Natural killer cell treated with Interleukin-12 subunit alpha and Interleukin-12 subunit beta and Interleukin-15 and Interleukin-18, amount 100 ng/mL, for 72 hours (primary cell): ENCODE results near the gene UMPS. TPM values are rescaled to one million over a fixed set of nuclear protein-coding genes. Genes with fewer than 3 reads are reported as not detected.
"Not testable (repeated sequence)": the region's sequence is repeated elsewhere in the genome, so short reads cannot be mapped to it uniquely, and the experiment has no call there.

ENCODE experiments used
- ATAC-seq, 2 donors: fragments of 150-1000 bp; cut with Tn5 transposase in 1 of 2; sonication (Bioruptor Pico), chemical (Tn5 transposase) in 1 of 2; 2 replicates each; pipeline ENCODE4 v1.10.0; 2021
- DNase-seq: peaks from one replicate; pipeline ENCODE4 v3.0.0; 2022; ENCODE audit warnings: low spot score
- H3K27ac Mint-ChIP-seq, 2 donors: 1 replicate in 1 of 2; 2 replicates in 1 of 2; pipeline ENCODE4 v1.8.0; 2022; ENCODE audit warnings: mixed read lengths in 2 of 2, mild to moderate bottlenecking in 1 of 2, moderate library complexity in 1 of 2
- H3K27me3 Mint-ChIP-seq, 2 donors: 1 replicate in 1 of 2; 2 replicates in 1 of 2; pipeline ENCODE4 v1.8.0; 2022; ENCODE audit warnings: mixed read lengths in 2 of 2
- H3K36me3 Mint-ChIP-seq: one replicate; pipeline ENCODE4 v1.8.0; 2022; ENCODE audit warnings: mixed read lengths
- H3K4me1 Mint-ChIP-seq, 2 donors: 1 replicate in 1 of 2; 2 replicates in 1 of 2; pipeline ENCODE4 v1.8.0; 2022; ENCODE audit warnings: low read depth in 2 of 2, mixed read lengths in 2 of 2, mild to moderate bottlenecking in 1 of 2
- H3K4me3 Mint-ChIP-seq: one replicate; pipeline ENCODE4 v1.8.0; 2022; ENCODE audit warnings: mixed read lengths
- H3K9me3 Mint-ChIP-seq: 2 replicates; pipeline ENCODE4 v1.8.0; 2022; ENCODE audit warnings: mixed read lengths
- total RNA-seq, 2 donors: library from RNA; stranded (reverse); gene quantifications; one replicate each; pipeline ENCODE4 v1.2.3, GENCODE V29; 2022

UMPS gene
- total RNA-seq, 2 donors from 2014 or later: 42.0 to 56.7 TPM

DNA sequence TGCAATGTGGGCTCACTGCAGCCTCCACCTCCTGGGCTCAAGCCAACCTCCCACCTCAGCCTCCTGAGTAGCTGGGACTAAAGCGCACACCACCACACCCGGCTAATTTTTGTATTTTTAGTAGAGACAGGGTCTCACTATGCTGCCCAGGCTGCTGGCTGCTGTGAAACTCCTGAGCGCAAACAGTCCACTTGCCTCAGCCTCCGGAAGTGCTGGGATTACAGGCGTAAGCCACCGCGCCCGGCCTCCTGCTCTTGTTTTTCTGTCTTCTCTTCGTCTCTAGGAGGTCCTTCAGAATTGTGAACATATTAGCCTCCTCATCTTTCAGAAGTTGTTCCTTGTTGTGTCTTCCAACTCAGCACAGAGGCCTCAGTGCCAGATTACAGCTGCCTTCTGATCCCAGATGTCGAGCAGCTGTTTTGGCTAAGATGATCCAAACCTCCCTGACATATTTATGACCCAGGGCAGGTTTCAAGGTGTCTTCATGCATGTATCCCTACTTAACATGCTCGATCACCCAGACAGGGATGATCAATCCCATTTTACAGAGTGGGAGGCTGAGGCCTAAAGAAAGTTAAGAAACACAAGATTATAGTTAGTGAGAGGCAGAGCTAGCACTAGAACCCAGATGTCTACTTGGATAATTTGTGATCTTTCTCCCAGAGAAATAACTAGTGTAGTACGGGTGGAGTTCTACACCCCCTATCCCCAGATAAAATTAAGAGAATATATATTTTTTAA is 32.1 kb upstream of the UMPS start:
- H3K27ac Mint-ChIP-seq: no peak overlapping the region
- H3K27me3 Mint-ChIP-seq: peaks cover 23 to 29% of the 10 kb centered on the region in 2 donors
- DNase-seq (no peak), ATAC-seq (no peak)
- H3K9me3 Mint-ChIP-seq: no peaks in the 10 kb centered on the region
- no peak overlapping the region for H3K4me3 Mint-ChIP-seq
- no peaks in the 10 kb centered on the region for H3K4me1 Mint-ChIP-seq
- H3K36me3 Mint-ChIP-seq: no peaks in the 10 kb centered on the region

DNA sequence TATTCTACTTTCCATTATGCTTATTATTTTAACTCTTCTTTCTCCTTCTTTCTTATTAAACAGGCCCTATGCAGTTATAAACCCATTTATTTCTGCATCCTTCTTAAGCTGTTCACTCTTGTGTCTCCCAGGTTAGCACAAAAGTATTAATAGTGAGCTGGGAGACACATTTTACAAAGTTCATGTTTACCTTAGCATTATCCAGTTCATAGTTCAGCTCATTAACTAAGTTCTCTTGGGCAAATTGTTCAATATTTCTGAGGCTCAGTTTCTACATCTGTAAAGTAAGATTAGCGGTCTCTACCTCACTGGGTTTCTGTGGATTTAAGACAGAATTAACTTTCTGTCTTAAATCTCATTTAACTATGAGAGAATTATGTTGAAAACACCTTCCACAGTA is 31.2 kb upstream of the UMPS start:
- DNase-seq: no peak
- Mint-ChIP-seq H3K4me1 (no peaks in the 10 kb centered on the region), H3K4me3 (no peak overlapping the region), H3K9me3 (no peaks in the 10 kb centered on the region), H3K27me3 (peaks cover 23 to 34% of the 10 kb centered on the region in 2 donors), H3K36me3 (no peaks in the 10 kb centered on the region), H3K27ac (no peak overlapping the region)
- no peak for ATAC-seq

DNA sequence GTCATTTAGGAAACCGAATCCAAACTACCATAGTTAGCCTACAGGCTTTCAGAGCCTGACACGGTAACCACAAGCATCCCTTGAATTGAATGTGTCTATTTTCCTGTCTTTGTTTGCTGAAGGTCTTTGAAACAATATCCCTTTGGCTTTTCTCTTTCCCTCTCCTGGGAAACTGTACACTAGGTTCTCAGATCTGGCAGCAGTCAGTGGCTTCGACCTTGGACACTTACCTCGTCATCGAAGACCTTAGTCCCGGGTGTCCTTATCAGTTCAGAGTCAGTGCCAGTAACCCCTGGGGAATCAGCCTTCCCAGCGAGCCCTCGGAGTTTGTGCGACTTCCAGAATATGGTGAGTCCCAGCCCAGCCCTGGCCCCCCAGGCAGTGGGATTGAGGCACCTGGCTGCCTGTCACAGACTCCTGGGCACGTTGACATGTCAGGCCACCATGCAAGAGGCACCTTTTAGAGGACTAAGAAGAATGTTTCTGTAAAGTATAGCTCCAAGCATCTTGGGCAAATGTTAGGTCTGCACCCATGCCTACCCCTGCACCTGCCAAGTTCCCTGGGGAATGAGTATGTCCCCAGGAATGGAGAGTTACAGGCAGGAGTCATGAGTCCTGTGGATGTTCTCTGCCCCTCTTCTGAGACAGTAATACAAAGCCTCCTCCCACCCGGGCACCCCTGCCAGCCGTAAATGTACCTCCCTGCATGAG is 30.4 kb upstream of the UMPS start:
- ATAC-seq: no peak
- H3K4me1 Mint-ChIP-seq: no peaks in the 10 kb centered on the region

DNA sequence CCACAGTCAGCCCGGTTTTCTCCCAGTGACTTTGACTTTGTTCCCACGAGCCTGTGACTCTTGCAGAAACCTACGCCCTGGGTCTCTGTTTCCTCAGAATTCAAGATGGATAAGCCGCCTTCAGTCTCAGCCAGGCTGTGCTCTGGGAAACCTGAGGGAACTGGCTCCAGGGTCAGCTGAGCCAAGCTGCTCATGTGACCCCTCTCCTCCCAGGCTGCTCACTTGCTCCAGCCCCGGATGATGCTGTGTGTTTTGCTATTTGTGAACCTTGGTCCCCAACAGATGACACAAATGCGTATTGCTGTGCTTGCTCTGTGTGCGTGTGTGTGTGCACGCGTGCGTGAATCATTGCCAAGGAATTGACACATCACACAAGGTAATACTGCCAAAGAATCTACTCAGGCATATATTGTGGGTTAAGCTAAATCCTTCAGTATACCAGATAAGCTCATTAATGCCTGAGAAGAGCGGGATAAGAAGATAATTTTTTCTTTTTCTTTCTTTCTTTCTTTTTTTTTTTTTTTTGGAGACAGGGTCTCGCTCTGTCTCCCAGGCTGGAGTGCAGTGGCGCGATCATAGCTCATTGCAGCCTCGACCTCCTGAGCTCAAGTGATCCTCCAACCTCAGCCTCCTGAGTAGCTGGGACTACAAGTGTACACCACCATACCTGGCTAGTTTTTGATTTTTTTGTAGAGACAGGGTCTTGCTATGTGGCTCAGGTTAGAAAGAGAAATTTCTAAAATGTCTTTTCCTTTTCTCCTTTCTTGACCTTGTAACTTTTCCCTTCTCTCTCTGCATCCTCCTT is 29.2 kb upstream of the UMPS start:
- H3K27ac Mint-ChIP-seq: no peak overlapping the region
- H3K4me1 Mint-ChIP-seq: no peaks in the 10 kb centered on the region
- peaks cover 22 to 34% of the 10 kb centered on the region in 2 donors for H3K27me3 Mint-ChIP-seq
- DNase-seq (no peak), ATAC-seq (no peak)
- no peaks in the 10 kb centered on the region for H3K36me3 Mint-ChIP-seq
- no peak overlapping the region for H3K4me3 Mint-ChIP-seq
- H3K9me3 Mint-ChIP-seq: no peaks in the 10 kb centered on the region

More for the DNA sequence above, 30.4 kb upstream of the UMPS start:
- Mint-ChIP-seq H3K9me3 (no peaks in the 10 kb centered on the region), H3K27ac (no peak overlapping the region), H3K4me3 (no peak overlapping the region), H3K27me3 (peaks cover 23 to 34% of the 10 kb centered on the region in 2 donors), H3K36me3 (no peaks in the 10 kb centered on the region)
- DNase-seq: no peak

DNA sequence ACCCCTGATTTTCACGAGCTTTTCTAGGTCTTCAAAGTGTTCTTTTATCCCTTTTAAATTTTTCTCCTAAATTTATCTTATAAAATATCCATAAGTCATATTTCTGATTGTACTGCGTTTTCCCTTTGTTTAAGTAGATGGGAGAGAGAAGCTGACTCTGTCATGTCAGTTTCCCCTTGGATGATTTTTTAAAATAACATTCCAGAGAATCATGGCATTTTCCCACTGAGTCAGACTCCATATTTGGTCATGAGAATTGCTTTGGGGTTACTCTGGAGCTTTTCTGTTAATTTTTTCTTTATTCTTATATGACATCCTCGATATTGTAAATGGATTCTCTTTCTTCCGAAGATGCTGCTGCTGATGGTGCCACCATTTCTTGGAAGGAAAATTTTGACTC is 28.6 kb upstream of the UMPS start:
- peaks cover 22 to 31% of the 10 kb centered on the region in 2 donors for H3K27me3 Mint-ChIP-seq
- H3K4me1 Mint-ChIP-seq: no peaks in the 10 kb centered on the region
- no peak for ATAC-seq
- H3K9me3 Mint-ChIP-seq: no peaks in the 10 kb centered on the region
- no peaks in the 10 kb centered on the region for H3K36me3 Mint-ChIP-seq
- no peak overlapping the region for H3K4me3 Mint-ChIP-seq
- no peak overlapping the region for H3K27ac Mint-ChIP-seq
- no peak for DNase-seq

DNA sequence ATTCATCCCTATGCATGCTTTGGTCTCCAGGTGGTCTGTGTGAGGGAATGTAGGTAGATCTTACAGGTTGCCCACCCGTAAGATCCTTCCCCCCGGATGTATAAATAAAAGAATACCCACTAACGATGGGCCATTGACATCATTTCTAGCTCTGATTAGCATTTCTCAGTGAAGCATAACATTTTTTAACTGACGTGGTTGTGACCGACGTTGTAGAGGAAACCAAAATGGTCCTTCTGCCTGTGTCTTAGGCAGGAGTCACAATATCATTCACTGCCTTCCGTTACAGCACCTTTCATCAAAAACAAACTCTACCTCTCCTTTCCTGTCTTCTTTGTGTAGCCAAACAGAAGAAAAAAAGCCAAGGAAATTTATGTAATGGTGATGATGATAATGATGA is 27.3 kb upstream of the UMPS start:
- ATAC-seq: no peak
- Mint-ChIP-seq H3K4me3 (no peak overlapping the region), H3K36me3 (no peaks in the 10 kb centered on the region), H3K27ac (no peak overlapping the region), H3K4me1 (no peaks in the 10 kb centered on the region), H3K9me3 (no peaks in the 10 kb centered on the region), H3K27me3 (peaks cover 25 to 40% of the 10 kb centered on the region in 2 donors)
- DNase-seq: no peak

DNA sequence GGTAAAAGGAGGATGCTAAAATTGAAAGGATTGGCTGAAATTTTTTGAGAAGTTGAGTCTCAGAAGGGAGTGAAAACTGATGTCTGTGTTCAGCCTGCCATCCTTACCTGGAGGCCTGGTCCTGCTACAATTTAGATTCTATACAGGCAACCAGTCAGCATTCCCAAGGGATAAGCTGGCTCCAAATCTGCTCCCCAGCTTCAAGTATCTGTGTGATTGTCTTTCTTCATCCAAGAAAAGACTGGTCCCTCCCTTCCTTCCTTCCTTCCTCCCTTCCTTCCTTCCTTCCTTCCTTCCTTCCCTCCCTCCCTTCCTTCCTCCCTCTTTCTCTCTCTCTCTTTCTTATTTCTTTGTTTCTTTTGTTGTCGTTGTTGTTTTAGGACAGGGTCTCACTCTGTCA is 24.7 kb upstream of the UMPS start:
- Mint-ChIP-seq H3K27ac (no peak overlapping the region), H3K36me3 (no peaks in the 10 kb centered on the region), H3K4me1 (no peaks in the 10 kb centered on the region), H3K4me3 (no peak overlapping the region), H3K9me3 (no peaks in the 10 kb centered on the region), H3K27me3 (peaks cover 36 to 54% of the 10 kb centered on the region in 2 donors)
- ATAC-seq (no peak), DNase-seq (no peak)

DNA sequence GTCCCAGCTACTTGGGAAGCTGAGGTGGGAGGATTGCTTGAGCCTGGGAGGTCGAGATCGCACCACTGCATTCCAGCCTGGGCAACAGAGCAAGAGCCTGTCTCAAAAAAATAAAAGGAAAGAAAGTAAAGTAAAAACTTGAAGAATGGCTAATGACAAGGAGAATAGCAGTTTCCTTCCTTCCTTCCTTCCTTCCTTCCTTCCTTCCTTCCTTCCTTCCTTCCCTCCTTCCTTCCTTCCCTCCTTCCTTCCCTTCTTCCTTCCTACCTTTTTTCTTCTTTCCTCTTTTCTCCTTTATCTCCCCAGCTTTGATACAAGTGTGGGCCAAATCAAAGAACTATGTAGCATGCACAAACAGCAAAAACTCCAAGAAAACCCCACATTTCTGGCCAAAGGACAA is 23.0 kb upstream of the UMPS start:
- H3K27ac Mint-ChIP-seq, H3K4me1 Mint-ChIP-seq, H3K36me3 Mint-ChIP-seq, H3K9me3 Mint-ChIP-seq, H3K4me3 Mint-ChIP-seq, ATAC-seq, DNase-seq: not testable (repeated sequence)
- peaks cover 39 to 55% of the 10 kb centered on the region in 2 donors for H3K27me3 Mint-ChIP-seq

DNA sequence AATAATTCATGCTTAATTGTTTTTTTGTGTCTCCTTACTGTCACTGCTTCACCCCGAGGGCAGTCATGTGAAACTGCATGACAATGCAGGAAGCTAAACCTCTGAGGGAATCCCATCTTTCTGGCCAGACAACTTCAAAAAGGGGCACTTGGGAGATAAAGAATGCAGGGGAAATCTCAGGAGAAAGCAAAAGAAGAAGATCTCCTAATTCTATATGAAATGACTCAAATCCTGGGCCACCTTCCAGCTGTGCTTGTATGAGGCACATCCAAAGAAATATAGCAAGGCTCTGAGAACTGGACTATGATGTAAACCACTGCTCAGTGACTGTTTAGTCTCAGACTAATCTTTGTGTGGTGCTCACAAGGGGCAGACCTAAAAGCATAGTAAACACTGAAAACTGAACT is 22.6 kb upstream of the UMPS start:
- no peak for ATAC-seq
- no peaks in the 10 kb centered on the region for H3K4me1 Mint-ChIP-seq
- H3K36me3 Mint-ChIP-seq: no peaks in the 10 kb centered on the region
- no peak for DNase-seq
- H3K9me3 Mint-ChIP-seq: no peaks in the 10 kb centered on the region
- no peak overlapping the region for H3K4me3 Mint-ChIP-seq
- peaks cover 37 to 55% of the 10 kb centered on the region in 2 donors for H3K27me3 Mint-ChIP-seq
- H3K27ac Mint-ChIP-seq: no peak overlapping the region

DNA sequence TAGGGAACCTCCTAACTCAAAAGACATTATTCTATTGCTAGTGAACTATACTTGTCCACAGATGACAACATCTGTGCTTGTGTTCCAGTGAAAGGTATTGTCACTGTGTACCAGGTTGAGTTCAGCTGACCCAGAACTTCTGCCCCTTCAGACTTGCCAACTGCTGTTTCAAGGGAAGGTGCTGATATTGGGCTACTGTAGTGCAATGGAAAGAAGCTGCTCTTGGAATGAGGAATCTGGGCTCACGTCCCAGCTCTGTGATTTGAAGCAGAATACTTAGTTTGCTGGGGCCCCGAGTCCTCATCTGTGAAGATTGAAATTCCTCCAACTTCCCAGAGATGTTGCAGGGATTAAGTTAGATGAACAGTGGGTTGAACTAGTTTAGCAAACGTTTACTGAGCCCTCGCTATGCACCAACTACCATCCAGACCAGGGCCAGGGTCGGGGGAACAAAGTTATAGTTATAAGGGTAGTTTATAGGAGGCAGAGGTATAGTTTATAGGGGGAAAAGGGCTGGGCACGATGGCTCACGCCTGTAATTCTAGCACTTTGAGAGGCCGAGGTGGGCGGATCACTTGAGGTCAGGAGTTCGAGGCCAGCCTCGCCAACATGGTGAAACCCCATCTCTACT is 15.9 kb upstream of the UMPS start:
- H3K27ac Mint-ChIP-seq: no peak overlapping the region
- H3K4me1 Mint-ChIP-seq: no peaks in the 10 kb centered on the region
- no peaks in the 10 kb centered on the region for H3K9me3 Mint-ChIP-seq
- ATAC-seq: no peak
- no peak overlapping the region for H3K4me3 Mint-ChIP-seq
- peaks cover 34 to 39% of the 10 kb centered on the region in 2 donors for H3K27me3 Mint-ChIP-seq
- no peak for DNase-seq
- H3K36me3 Mint-ChIP-seq: no peaks in the 10 kb centered on the region

DNA sequence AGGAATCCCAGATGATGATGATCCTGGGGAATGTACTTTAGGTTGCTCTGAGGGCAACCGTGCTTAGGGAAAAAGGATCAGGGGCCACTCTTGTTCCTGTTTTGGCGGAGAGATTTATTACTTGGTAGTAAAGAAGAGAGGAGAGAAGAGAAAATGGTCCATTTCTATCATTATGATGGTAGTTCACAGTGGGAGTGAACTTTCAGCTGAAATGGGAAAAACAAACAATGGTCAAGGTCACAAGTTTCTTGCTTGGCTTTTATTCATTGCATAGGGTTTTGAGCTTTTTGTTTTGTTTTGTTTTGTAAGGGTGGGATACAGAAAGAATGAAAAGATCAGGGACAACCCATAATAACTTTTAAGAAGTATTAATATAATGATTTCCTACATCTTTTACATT is 7.7 kb upstream of the UMPS start:
- no peak overlapping the region for H3K4me3 Mint-ChIP-seq
- DNase-seq (no peak), ATAC-seq (no peak)
- H3K9me3 Mint-ChIP-seq: no peaks in the 10 kb centered on the region
- H3K4me1 Mint-ChIP-seq: no peaks in the 10 kb centered on the region
- H3K36me3 Mint-ChIP-seq: no peaks in the 10 kb centered on the region
- peaks cover 38 to 42% of the 10 kb centered on the region in 2 donors for H3K27me3 Mint-ChIP-seq
- H3K27ac Mint-ChIP-seq: no peak overlapping the region

DNA sequence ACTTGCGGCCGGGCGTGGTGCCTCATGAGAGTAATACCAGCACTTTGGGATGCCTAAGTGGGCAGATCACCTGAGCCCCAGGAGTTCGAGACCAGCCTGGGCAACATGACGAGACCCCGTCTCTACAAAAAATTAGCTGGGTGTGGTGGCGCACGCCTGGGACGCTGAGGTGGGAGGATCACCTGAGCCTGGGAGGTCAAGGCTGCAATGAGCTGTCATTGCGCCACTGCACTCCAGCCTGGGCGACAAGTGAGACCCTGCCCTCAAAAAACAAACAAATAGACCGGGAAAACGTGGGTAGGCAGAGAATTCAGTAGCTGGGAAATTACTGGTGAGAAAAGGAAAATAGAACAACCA is 667 bp downstream of the UMPS start:
- H3K4me3 Mint-ChIP-seq: peak overlapping the region; percentile 98
- peaks cover 15 to 16% of the 10 kb centered on the region in 2 donors for H3K4me1 Mint-ChIP-seq
- peak overlapping the region; percentile 87 to 96 for H3K27ac Mint-ChIP-seq
- peaks cover 6% of the 10 kb centered on the region for H3K36me3 Mint-ChIP-seq
- no peaks in the 10 kb centered on the region for H3K9me3 Mint-ChIP-seq
- no peak for ATAC-seq
- DNase-seq: no peak
- peaks cover 9 to 10% of the 10 kb centered on the region in 2 donors for H3K27me3 Mint-ChIP-seq

DNA sequence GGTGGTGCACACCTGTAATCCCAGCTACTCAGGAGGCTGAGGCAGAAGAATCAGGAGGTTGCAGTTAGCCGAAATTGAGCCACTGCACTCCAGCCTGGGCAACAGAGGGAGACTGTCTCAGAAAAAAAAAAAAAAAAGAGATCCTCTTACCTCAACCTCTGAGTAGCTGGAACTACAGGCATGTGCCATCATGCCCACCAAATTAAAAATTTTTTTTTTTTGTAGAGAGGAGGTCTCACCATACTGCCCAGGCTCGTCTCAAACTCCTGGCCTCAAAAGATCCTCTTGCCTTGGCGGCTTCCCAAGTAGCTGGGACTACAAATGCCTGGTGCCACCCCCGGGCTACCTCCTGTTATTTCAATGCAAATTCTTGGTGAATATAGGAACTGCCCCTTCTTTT is 1.5 kb downstream of the UMPS start:
- Mint-ChIP-seq H3K36me3 (peaks cover 6% of the 10 kb centered on the region), H3K27me3 (peaks cover 4 to 6% of the 10 kb centered on the region in 2 donors), H3K9me3 (no peaks in the 10 kb centered on the region), H3K27ac (no peak overlapping the region), H3K4me3 (peak overlapping the region; percentile 67), H3K4me1 (peaks cover 15 to 16% of the 10 kb centered on the region in 2 donors)
- DNase-seq (no peak), ATAC-seq (no peak)
